Activated CD8-positive, alpha-beta T cell treated with anti-CD3 and anti-CD28 coated beads for 36 hours (primary cell): ENCODE results near the gene PDE9A. TPM values are rescaled to one million over a fixed set of nuclear protein-coding genes. Genes with fewer than 3 reads are reported as not detected.

ENCODE experiments used
- ATAC-seq: fragments of 200-7000 bp; cut with Tn5 transposase; one replicate; pipeline ENCODE4 v1.10.0; 2021; ENCODE audit warnings: mild to moderate bottlenecking, moderate library complexity
- CTCF ChIA-PET: fragments of 350-600 bp; sonication (Branson Sonifier 250); formaldehyde crosslinking; loops from one replicate; lab custom pipeline; 2021; ENCODE audit warnings: antibody characterized with exemption; lab: Charles Lee
- POLR2A ChIA-PET: fragments of 350-600 bp; sonication (Branson Sonifier 250); formaldehyde crosslinking; loops from one replicate; lab custom pipeline; 2021; ENCODE audit warnings: antibody characterized with exemption; lab: Charles Lee
- DNase-seq: peaks from one replicate; pipeline ENCODE4 v3.0.0-alpha.2; 2020
- H3K27ac Mint-ChIP-seq: one replicate; pipeline ENCODE4 v1.8.0; 2021; ENCODE audit warnings: mild to moderate bottlenecking, mixed read lengths
- H3K27me3 Mint-ChIP-seq: one replicate; pipeline ENCODE4 v1.8.0; 2021; ENCODE audit warnings: mixed read lengths
- H3K36me3 Mint-ChIP-seq: one replicate; pipeline ENCODE4 v1.8.0; 2021; ENCODE audit warnings: low read depth, mixed read lengths
- H3K4me1 Mint-ChIP-seq: one replicate; pipeline ENCODE4 v1.8.0; 2021; ENCODE audit warnings: low read depth, mixed read lengths
- H3K4me3 Mint-ChIP-seq: one replicate; pipeline ENCODE4 v1.8.0; 2021; ENCODE audit warnings: mild to moderate bottlenecking, moderate library complexity, mixed read lengths
- H3K9me3 Mint-ChIP-seq: one replicate; pipeline ENCODE4 v1.8.0; 2021; ENCODE audit warnings: mixed read lengths
- intact Hi-C: fragments of 100-400 bp; cut with micrococcal nuclease; formaldehyde crosslinking; loops from one replicate; pipeline ENCODE4 v1.10.0; 2022
- total RNA-seq, 2 experiments: library from RNA; stranded (reverse); gene quantifications; one replicate each; pipeline ENCODE4 v1.2.3, GENCODE V29; 2021
- TF ChIP-seq, protein P1 (sequence below): fragments of 200-600 bp; IDR thresholded peaks from one replicate; pipeline ENCODE4 v1.8.0; 2022; ENCODE audit warnings: antibody characterized with exemption, mild to moderate bottlenecking

The PDE9A gene
- total RNA-seq, 2 experiments from 2014 or later = 11.1 to 11.5 TPM

DNA sequence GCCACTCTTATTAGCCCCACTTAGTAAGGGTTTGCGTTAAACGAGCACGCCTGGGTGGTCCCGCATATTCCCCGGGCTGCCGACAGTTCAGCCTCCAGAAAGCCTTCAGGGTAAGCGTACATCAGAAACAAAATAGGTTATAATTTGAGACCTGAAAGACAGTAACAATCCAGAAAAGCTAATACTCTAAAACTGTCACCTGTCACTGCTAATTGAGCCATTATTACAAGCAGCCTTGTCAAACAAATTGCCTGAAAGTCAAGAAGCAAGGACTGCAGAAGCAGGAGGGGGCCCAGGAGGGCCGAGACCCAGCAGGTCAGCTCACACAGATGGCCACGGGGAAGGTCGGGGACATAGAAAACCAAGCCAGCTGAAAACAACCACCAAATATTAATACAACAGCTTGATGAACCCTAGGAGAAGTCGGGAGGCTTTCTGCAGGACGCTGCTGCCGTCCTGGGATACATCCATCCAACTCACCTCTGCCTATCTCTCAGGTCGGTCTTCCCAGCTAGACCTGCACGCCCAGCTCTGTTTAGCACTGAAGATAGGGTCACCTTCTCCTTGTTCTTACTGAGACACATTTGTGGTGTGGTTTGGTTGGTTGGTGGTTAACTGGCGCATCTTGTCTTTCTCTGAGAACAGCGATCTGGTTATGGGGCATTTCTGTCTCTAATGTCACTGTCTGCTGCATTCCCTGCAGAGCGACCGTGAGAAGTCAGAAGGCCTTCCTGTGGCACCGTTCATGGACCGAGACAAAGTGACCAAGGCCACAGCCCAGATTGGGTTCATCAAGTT is 115.1 kb downstream of the PDE9A start:
- no peak for DNase-seq
- Mint-ChIP-seq H3K4me3 (no peak overlapping the region), H3K27me3 (no peaks in the 10 kb centered on the region), H3K36me3 (peaks cover 7% of the 10 kb centered on the region), H3K27ac (no peak overlapping the region), H3K9me3 (no peaks in the 10 kb centered on the region), H3K4me1 (no peaks in the 10 kb centered on the region)
- intact Hi-C loops = no loop called here
- CTCF ChIA-PET = no interaction called here
- POLR2A ChIA-PET = no interaction called here
- TF ChIP-seq, protein P1, sequence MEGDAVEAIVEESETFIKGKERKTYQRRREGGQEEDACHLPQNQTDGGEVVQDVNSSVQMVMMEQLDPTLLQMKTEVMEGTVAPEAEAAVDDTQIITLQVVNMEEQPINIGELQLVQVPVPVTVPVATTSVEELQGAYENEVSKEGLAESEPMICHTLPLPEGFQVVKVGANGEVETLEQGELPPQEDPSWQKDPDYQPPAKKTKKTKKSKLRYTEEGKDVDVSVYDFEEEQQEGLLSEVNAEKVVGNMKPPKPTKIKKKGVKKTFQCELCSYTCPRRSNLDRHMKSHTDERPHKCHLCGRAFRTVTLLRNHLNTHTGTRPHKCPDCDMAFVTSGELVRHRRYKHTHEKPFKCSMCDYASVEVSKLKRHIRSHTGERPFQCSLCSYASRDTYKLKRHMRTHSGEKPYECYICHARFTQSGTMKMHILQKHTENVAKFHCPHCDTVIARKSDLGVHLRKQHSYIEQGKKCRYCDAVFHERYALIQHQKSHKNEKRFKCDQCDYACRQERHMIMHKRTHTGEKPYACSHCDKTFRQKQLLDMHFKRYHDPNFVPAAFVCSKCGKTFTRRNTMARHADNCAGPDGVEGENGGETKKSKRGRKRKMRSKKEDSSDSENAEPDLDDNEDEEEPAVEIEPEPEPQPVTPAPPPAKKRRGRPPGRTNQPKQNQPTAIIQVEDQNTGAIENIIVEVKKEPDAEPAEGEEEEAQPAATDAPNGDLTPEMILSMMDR = no peak
- ATAC-seq = no peak

DNA sequence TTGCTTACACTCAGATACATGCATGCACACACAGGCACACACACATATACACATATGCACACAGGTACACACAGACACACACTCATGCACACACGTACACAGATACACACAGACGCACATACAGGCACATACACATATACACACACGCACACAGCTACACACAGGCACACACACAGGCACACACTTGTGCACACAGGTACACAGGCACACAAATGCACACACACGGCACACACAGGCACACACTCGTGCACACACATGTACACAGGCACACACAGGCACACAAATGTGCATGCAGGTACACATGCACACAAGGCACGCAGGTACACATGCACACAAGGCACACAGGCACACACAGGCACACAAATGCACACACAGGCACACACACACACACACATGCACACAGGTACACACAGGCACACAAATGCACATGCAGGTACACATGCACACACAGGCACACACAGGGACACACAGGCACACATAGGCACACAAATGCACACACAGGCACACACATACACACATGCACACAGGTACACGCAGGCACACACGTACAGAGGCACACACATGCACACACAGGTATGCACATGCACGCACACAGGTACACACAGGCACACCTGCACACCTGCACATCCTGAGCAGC is 115.9 kb downstream of the PDE9A start:
- Mint-ChIP-seq H3K36me3 (peaks cover 7% of the 10 kb centered on the region), H3K4me1 (no peaks in the 10 kb centered on the region), H3K27me3 (no peaks in the 10 kb centered on the region), H3K9me3 (no peaks in the 10 kb centered on the region), H3K4me3 (no peak overlapping the region), H3K27ac (no peak overlapping the region)
- no peak for DNase-seq
- ATAC-seq = no peak
- intact Hi-C loops = no loop called here
- ChIA-PET CTCF (no interaction called here), POLR2A (no interaction called here)
- TF ChIP-seq, protein P1 = no peak

GRCh38 chr21:42769820-42770716 is 116.6 kb downstream of the PDE9A start:
- POLR2A ChIA-PET = interaction anchor here (0.9 kb wide), 1 partner anchor 85 kb away, joined by 3 read pairs; no protein-coding TSS in a partner anchor

GRCh38 chr21:42770717-42771502 is 117.5 kb downstream of the PDE9A start:
- ChIA-PET CTCF (no interaction called here), POLR2A (interaction anchor here (0.9 kb wide), 1 partner anchor 86 kb away, joined by 3 read pairs; no protein-coding TSS in a partner anchor)
- no peaks in the 10 kb centered on the region for H3K27me3 Mint-ChIP-seq
- intact Hi-C loops = no loop called here
- DNase-seq (no peak), ATAC-seq (no peak)
- H3K4me1 Mint-ChIP-seq = no peaks in the 10 kb centered on the region
- TF ChIP-seq, protein P1 = no peak
- peaks cover 7% of the 10 kb centered on the region for H3K36me3 Mint-ChIP-seq
- H3K27ac Mint-ChIP-seq = no peak overlapping the region
- H3K9me3 Mint-ChIP-seq = no peaks in the 10 kb centered on the region
- H3K4me3 Mint-ChIP-seq = no peak overlapping the region

More at GRCh38 chr21:42769820-42770716, 116.6 kb downstream of the PDE9A start:
- intact Hi-C loops = no loop called here
- Mint-ChIP-seq H3K27ac (no peak overlapping the region), H3K4me1 (no peaks in the 10 kb centered on the region), H3K4me3 (no peak overlapping the region), H3K9me3 (no peaks in the 10 kb centered on the region), H3K36me3 (peaks cover 7% of the 10 kb centered on the region), H3K27me3 (no peaks in the 10 kb centered on the region)
- CTCF ChIA-PET = no interaction called here
- DNase-seq (no peak), ATAC-seq (no peak)
- TF ChIP-seq, protein P1 = no peak
